ENCODE results near the gene SLC7A1. TPM values are rescaled to one million over a fixed set of nuclear protein-coding genes. Genes with fewer than 3 reads are reported as not detected.

The SLC7A1 gene
- polyA plus RNA-seq, 4 donors, result 3.2 to 34.6 (median 7.5) TPM

DNA sequence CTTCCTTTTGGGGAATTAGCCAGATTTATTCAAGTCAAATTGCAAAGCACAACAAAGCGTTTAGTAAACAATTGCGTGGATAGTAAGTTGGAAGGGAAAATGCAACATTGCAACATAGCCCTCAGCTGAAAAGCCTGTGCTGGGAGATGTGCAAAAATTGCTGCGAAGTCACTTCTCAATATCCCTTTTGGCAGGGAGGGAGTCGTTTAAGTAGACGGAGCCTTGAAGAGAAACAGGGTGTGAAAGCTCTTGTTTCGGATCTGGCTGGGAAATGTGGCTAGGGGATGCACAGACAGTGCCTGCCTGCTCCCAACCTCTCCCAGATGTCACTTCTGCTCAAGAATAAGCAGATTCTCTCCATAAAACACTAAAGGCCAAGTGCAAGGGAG is 56.8 kb downstream of the SLC7A1 start:
- Histone ChIP-seq H3K36me3 (ENCODE audit: control insufficient read depth in 3 of 3, insufficient read depth in 2 of 3, low read depth in 1 of 3, low read length in 3 of 3) (peaks cover 0 to 17% (median 2%) of the 10 kb centered on the region in 3 donors), H3K27me3 (ENCODE audit: control insufficient read depth in 3 of 3, insufficient read depth in 3 of 3, low read length in 3 of 3) (no peaks in the 10 kb centered on the region), H3K9me3 (ENCODE audit: control insufficient read depth in 2 of 2, insufficient read depth in 1 of 2, low read depth in 1 of 2, low read length in 1 of 2) (no peaks in the 10 kb centered on the region), H3K27ac (ENCODE audit: low read depth in 1 of 3, low read length in 2 of 3) (no peak overlapping the region), H3K4me1 (ENCODE audit: control insufficient read depth in 3 of 3, insufficient read depth in 2 of 3, low read depth in 1 of 3, low read length in 2 of 3) (peaks cover 0 to 7% (median 2%) of the 10 kb centered on the region in 3 donors), H3K4me3 (ENCODE audit: low read depth in 1 of 3, low read length in 3 of 3) (no peak overlapping the region)
- WGBS, 3 donors, result 61 to 75% (median 73%) methylated on average over 6 of the region's 6 CpGs
- DNase-seq, result no peak
- no peak for FAIRE-seq

DNA sequence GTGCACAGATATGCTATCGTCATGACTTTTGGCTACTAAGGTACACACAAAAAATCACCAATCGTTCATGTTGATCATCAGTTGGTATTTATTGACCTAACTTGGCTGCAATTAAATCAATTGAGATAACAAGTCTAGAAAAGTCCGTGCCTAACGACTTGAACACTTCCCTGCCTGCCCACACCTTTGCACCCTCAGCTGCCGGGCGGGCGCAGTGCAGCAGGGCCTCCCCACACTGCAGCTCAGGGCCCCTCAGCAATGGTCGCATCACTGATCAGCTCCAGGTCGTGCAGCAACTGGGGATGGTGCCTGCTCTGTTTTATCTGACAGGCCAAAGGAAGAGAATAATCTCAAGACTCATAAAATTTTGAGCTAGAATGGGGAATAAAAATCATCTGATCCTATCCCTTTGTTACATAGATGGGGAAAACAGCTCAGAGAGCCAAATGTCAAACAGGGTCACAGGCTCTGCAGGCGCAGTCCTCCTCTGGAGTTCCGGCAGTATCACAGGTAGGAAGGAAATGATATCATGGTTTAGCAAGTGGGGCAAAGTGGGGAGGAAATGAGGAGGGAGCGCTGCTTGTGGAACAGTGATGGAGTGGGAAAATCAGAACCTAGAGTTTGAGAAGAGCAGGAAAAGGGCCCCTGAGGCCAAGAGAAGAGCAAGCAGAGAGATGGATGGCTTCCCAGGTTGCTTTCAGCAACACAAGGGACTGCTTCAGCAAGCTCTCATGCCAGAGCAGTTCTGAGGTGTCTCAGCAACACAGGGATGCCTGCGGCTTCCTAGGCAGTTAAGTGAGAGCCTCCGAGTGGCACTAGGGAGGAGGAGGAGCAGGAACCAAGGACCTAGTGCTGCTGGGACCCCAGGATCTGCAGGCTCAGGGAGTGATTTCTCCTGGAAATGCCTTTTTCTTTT is 57.5 kb downstream of the SLC7A1 start:
- peak; percentile 39 to 85 for DNase-seq
- no peaks in the 10 kb centered on the region for H3K27me3 ChIP-seq (ENCODE audit: control insufficient read depth in 3 of 3, insufficient read depth in 3 of 3, low read length in 3 of 3)
- no peak overlapping the region for H3K4me3 ChIP-seq (ENCODE audit: low read depth in 1 of 3, low read length in 3 of 3)
- peaks cover 0 to 7% (median 2%) of the 10 kb centered on the region in 3 donors for H3K4me1 ChIP-seq (ENCODE audit: control insufficient read depth in 3 of 3, insufficient read depth in 2 of 3, low read depth in 1 of 3, low read length in 2 of 3)
- no peak for FAIRE-seq
- H3K9me3 ChIP-seq (ENCODE audit: control insufficient read depth in 2 of 2, insufficient read depth in 1 of 2, low read depth in 1 of 2, low read length in 1 of 2), result no peaks in the 10 kb centered on the region
- peaks cover 0 to 20% (median 2%) of the 10 kb centered on the region in 3 donors for H3K36me3 ChIP-seq (ENCODE audit: control insufficient read depth in 3 of 3, insufficient read depth in 2 of 3, low read depth in 1 of 3, low read length in 3 of 3)
- WGBS, 3 donors, result 24 to 62% (median 40%) methylated on average over 14 of the region's 14 CpGs
- H3K27ac ChIP-seq (ENCODE audit: low read depth in 1 of 3, low read length in 2 of 3), result peak overlapping the region in 1 of 3 donors; percentile 24

DNA sequence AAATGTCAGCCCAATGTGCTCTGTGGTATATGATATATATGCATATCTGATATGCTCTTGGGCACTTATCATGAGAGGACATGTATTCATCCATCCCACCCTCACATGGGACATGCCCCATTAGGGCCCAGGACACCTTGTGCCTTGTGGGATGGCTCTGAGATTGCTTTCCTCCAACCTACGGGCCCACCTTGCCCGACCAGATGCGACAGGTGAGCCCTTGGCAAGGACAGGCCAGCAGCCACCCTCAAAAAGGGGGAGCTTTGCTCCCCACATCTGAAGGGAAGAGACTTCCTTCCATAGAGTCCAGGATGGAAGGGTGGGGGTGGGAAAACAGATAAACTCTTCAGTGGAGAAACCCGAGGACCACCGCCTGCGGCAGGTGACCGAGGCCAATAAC is 58.6 kb downstream of the SLC7A1 start:
- 81 to 93% (median 86%) methylated on average over 7 of the region's 7 CpGs for WGBS, 3 donors
- no peak for FAIRE-seq
- peaks cover 0 to 7% (median 2%) of the 10 kb centered on the region in 3 donors for H3K4me1 ChIP-seq (ENCODE audit: control insufficient read depth in 3 of 3, insufficient read depth in 2 of 3, low read depth in 1 of 3, low read length in 2 of 3)
- no peak overlapping the region for H3K4me3 ChIP-seq (ENCODE audit: low read depth in 1 of 3, low read length in 3 of 3)
- DNase-seq, result no peak
- H3K27ac ChIP-seq (ENCODE audit: low read depth in 1 of 3, low read length in 2 of 3), result no peak overlapping the region
- H3K9me3 ChIP-seq (ENCODE audit: control insufficient read depth in 2 of 2, insufficient read depth in 1 of 2, low read depth in 1 of 2, low read length in 1 of 2), result no peaks in the 10 kb centered on the region
- H3K27me3 ChIP-seq (ENCODE audit: control insufficient read depth in 3 of 3, insufficient read depth in 3 of 3, low read length in 3 of 3), result no peaks in the 10 kb centered on the region
- peaks cover 0 to 24% (median 2%) of the 10 kb centered on the region in 3 donors for H3K36me3 ChIP-seq (ENCODE audit: control insufficient read depth in 3 of 3, insufficient read depth in 2 of 3, low read depth in 1 of 3, low read length in 3 of 3)

DNA sequence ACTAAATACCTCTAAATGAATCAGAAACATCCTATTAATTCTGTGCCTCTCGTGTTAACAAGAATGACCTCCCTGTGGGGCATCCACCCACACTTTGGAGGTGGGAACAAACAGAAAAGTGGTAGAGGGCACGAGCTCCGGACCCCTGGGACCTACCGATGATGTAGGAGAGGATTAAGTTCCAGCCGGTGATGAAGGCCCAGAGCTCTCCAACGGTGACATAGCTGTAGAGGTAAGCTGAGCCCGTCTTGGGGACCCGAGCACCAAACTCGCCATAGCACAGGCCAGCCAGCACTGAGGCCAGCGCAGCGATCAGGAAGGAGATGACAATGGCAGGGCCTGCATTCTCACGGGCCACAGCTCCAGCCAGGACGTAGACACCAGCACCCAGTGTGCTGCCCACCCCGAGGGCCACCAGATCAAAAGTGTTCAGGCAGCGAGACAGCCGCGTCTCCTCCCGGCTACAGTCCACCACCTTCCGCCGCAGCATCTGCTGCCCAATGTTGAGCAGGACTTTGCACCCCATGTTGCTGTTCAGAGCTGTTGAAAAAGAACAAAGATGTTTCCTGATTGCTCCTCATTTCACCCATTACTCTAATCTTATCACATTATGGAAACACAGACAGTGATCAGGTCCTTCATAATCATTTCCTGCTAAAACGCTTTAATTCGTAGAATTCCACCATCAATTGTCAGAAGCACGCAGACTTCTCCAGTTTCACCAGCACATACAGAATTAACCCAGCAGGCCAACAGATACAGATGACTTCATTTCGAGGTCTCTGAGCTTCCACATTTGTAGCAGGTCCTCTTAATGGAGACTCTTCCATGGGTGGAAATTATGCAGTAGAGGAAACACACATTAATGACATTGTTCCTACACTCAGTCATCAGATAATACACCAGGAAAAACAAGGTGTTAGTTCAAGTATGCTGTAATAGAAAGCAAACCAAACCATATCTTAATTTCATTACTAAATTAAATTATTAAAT is 59.5 kb downstream of the SLC7A1 start:
- H3K4me3 ChIP-seq (ENCODE audit: low read depth in 1 of 3, low read length in 3 of 3), result no peak overlapping the region
- FAIRE-seq, result no peak
- peak overlapping the region in 1 of 3 donors; percentile 46 for H3K27ac ChIP-seq (ENCODE audit: low read depth in 1 of 3, low read length in 2 of 3)
- WGBS, 3 donors, result 42 to 74% (median 70%) methylated on average over 24 of the region's 24 CpGs
- peaks cover 0 to 28% (median 2%) of the 10 kb centered on the region in 3 donors for H3K36me3 ChIP-seq (ENCODE audit: control insufficient read depth in 3 of 3, insufficient read depth in 2 of 3, low read depth in 1 of 3, low read length in 3 of 3)
- H3K9me3 ChIP-seq (ENCODE audit: control insufficient read depth in 2 of 2, insufficient read depth in 1 of 2, low read depth in 1 of 2, low read length in 1 of 2), result no peaks in the 10 kb centered on the region
- peak; percentile 4 to 70 for DNase-seq
- H3K4me1 ChIP-seq (ENCODE audit: control insufficient read depth in 3 of 3, insufficient read depth in 2 of 3, low read depth in 1 of 3, low read length in 2 of 3), result peaks cover 0 to 7% (median 2%) of the 10 kb centered on the region in 3 donors
- H3K27me3 ChIP-seq (ENCODE audit: control insufficient read depth in 3 of 3, insufficient read depth in 3 of 3, low read length in 3 of 3), result no peaks in the 10 kb centered on the region

DNA sequence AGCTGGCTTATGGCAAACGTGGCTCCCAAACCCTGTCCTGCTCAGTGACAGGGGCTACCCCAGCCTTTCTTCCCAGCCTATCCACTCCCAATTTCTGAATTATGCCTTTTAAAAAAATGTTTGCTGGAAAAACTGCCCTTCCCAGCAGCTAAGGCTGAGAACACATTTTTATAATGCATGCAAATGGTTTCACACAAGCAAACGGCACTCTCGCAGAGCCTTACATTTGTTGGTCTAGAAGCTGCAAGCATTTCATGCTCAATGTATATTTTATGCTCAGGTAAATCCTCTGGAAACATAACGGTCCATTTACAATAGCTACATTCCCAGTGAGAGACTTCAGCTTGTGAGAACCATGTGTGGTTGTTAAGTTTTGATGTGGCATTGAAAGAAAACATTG is 61.4 kb downstream of the SLC7A1 start:
- FAIRE-seq, result no peak

DNA sequence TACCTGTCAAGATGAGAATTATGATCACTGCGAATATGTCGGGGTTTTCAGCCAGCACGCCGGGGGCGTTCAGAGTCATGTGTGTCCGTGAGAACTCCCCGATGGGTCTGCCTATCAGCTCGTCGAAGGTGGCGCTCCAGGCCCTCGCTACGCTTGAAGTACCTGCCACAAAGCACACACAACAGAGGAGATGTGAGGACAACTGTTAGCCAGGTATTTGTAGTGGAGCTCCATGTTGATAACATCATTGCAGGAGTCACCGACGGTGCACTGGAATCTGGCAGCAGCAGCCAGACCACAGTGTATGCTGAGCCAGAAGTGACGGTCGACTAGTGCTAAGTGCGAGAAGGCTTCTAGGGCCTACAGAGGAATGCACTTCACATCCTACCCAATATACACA is 62.7 kb downstream of the SLC7A1 start:
- peaks cover 0 to 41% (median 2%) of the 10 kb centered on the region in 3 donors for H3K36me3 ChIP-seq (ENCODE audit: control insufficient read depth in 3 of 3, insufficient read depth in 2 of 3, low read depth in 1 of 3, low read length in 3 of 3)
- DNase-seq (no peak), FAIRE-seq (no peak)
- H3K4me3 ChIP-seq (ENCODE audit: low read depth in 1 of 3, low read length in 3 of 3), result no peak overlapping the region
- no peaks in the 10 kb centered on the region for H3K27me3 ChIP-seq (ENCODE audit: control insufficient read depth in 3 of 3, insufficient read depth in 3 of 3, low read length in 3 of 3)
- H3K4me1 ChIP-seq (ENCODE audit: control insufficient read depth in 3 of 3, insufficient read depth in 2 of 3, low read depth in 1 of 3, low read length in 2 of 3), result peaks cover 0 to 7% (median 0%) of the 10 kb centered on the region in 3 donors
- H3K9me3 ChIP-seq (ENCODE audit: control insufficient read depth in 2 of 2, insufficient read depth in 1 of 2, low read depth in 1 of 2, low read length in 1 of 2), result no peaks in the 10 kb centered on the region
- WGBS, 3 donors, result 90 to 96% (median 94%) methylated on average over 17 of the region's 17 CpGs
- H3K27ac ChIP-seq (ENCODE audit: low read depth in 1 of 3, low read length in 2 of 3), result no peak overlapping the region

More for the DNA sequence above, 61.4 kb downstream of the SLC7A1 start:
- H3K4me3 ChIP-seq (ENCODE audit: low read depth in 1 of 3, low read length in 3 of 3), result no peak overlapping the region
- no peaks in the 10 kb centered on the region for H3K9me3 ChIP-seq (ENCODE audit: control insufficient read depth in 2 of 2, insufficient read depth in 1 of 2, low read depth in 1 of 2, low read length in 1 of 2)
- H3K36me3 ChIP-seq (ENCODE audit: control insufficient read depth in 3 of 3, insufficient read depth in 2 of 3, low read depth in 1 of 3, low read length in 3 of 3), result peaks cover 0 to 34% (median 2%) of the 10 kb centered on the region in 3 donors
- 89 to 95% (median 91%) methylated on average over 4 of the region's 4 CpGs for WGBS, 3 donors
- H3K27ac ChIP-seq (ENCODE audit: low read depth in 1 of 3, low read length in 2 of 3), result no peak overlapping the region
- DNase-seq, result no peak
- no peaks in the 10 kb centered on the region for H3K27me3 ChIP-seq (ENCODE audit: control insufficient read depth in 3 of 3, insufficient read depth in 3 of 3, low read length in 3 of 3)
- peaks cover 0 to 7% (median 2%) of the 10 kb centered on the region in 3 donors for H3K4me1 ChIP-seq (ENCODE audit: control insufficient read depth in 3 of 3, insufficient read depth in 2 of 3, low read depth in 1 of 3, low read length in 2 of 3)

DNA sequence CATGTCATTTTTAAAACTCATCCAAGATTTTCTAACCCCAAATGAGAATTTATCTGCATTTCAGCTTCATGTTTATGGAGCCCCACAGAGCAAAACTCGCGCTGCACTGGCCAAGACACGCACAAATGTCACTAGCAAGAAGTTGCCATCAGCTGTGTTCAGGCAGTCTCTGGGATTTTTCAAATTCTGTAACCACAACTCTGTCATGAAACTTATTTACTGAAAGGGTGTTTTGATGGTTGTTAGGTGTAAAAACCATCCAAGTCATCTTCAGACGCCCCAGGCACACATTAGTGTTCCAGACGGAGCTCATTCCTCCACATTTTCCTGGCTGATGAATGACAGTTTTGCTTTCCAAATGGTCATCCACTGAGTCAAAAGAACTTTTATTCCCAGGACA is 63.4 kb downstream of the SLC7A1 start:
- FAIRE-seq (no peak), DNase-seq (no peak)
- Histone ChIP-seq H3K36me3 (ENCODE audit: control insufficient read depth in 3 of 3, insufficient read depth in 2 of 3, low read depth in 1 of 3, low read length in 3 of 3) (peaks cover 2 to 45% (median 2%) of the 10 kb centered on the region in 3 donors), H3K9me3 (ENCODE audit: control insufficient read depth in 2 of 2, insufficient read depth in 1 of 2, low read depth in 1 of 2, low read length in 1 of 2) (no peaks in the 10 kb centered on the region), H3K27ac (ENCODE audit: low read depth in 1 of 3, low read length in 2 of 3) (no peak overlapping the region), H3K4me3 (ENCODE audit: low read depth in 1 of 3, low read length in 3 of 3) (no peak overlapping the region), H3K27me3 (ENCODE audit: control insufficient read depth in 3 of 3, insufficient read depth in 3 of 3, low read length in 3 of 3) (no peaks in the 10 kb centered on the region), H3K4me1 (ENCODE audit: control insufficient read depth in 3 of 3, insufficient read depth in 2 of 3, low read depth in 1 of 3, low read length in 2 of 3) (peaks cover 0 to 4% (median 0%) of the 10 kb centered on the region in 3 donors)
- 85 to 94% (median 94%) methylated on average over 5 of the region's 5 CpGs for WGBS, 3 donors

DNA sequence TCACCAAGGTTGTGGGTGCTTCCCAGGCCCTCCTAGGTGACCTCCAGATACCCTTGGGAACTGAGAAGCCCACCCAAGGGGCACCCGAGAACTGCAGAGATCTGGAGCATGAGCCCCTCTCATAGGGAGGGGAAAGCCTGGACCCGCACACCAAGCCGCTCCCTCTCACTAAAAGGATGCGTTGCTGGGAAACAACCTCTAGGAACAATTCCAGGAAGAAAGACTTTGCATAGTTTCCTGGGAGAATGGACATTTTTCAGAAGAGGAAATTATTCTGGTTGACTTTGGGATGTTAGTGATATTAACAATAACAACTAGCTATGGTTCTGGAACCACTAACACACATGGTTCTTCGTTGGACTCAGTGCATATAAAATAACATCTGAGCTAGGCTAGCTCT is 64.6 kb downstream of the SLC7A1 start:
- Histone ChIP-seq H3K9me3 (ENCODE audit: control insufficient read depth in 2 of 2, insufficient read depth in 1 of 2, low read depth in 1 of 2, low read length in 1 of 2) (no peaks in the 10 kb centered on the region), H3K4me3 (ENCODE audit: low read depth in 1 of 3, low read length in 3 of 3) (no peak overlapping the region), H3K27me3 (ENCODE audit: control insufficient read depth in 3 of 3, insufficient read depth in 3 of 3, low read length in 3 of 3) (no peaks in the 10 kb centered on the region), H3K4me1 (ENCODE audit: control insufficient read depth in 3 of 3, insufficient read depth in 2 of 3, low read depth in 1 of 3, low read length in 2 of 3) (no peaks in the 10 kb centered on the region), H3K36me3 (ENCODE audit: control insufficient read depth in 3 of 3, insufficient read depth in 2 of 3, low read depth in 1 of 3, low read length in 3 of 3) (peaks cover 2 to 52% (median 2%) of the 10 kb centered on the region in 3 donors), H3K27ac (ENCODE audit: low read depth in 1 of 3, low read length in 2 of 3) (no peak overlapping the region)
- WGBS, 3 donors, result 88 to 91% (median 89%) methylated on average over 5 of the region's 5 CpGs
- FAIRE-seq (no peak), DNase-seq (no peak)
